NT2/D1 (cell line): Measurements from ENCODE around the gene SP5.

Experiments used
- SUZ12 ChIP-seq: IDR thresholded peaks from 2 replicates; pipeline ENCODE4 v1.6.1; 2011; ENCODE audit not compliant: insufficient read length, insufficient read depth; ENCODE audit errors: extremely low read depth
- YY1 ChIP-seq: IDR thresholded peaks from 2 replicates; pipeline ENCODE4 v1.6.1; 2011; ENCODE audit not compliant: insufficient read length, insufficient read depth
- ZNF274 ChIP-seq: IDR thresholded peaks from 2 replicates; pipeline ENCODE4 v1.6.1; 2011; ENCODE audit warnings: mild to moderate bottlenecking, low read depth, low read length

GRCh38 chr2:170689481-170689880 is 25.7 kb upstream of the SP5 start:
- no peak for TF ChIP-seq ZNF274
- TF ChIP-seq SUZ12, result no peak
- TF ChIP-seq YY1, result no peak
